GM19395 (cell line): ENCODE measurements around the gene SLC6A8.

ENCODE experiments used
- ATAC-seq: cut with Tn5 transposase; IDR thresholded peaks from one replicate; pipeline ENCODE4 v1.9.1; 2021; ENCODE audit warnings: mild to moderate bottlenecking, moderate library complexity; ENCODE audit not compliant: unreplicated experiment

The SLC6A8 gene

GRCh38 chrX:153687121-153688039 lies at the start of gene SLC6A8:
Gene SLC6A8 (plus strand): TSS chrX:153687926. CDS start chrX:153688575, 649 bp downstream.
- ATAC-seq = no peak

- ATAC-seq = no peak
These were observed 49.7 kb upstream of the SLC6A8 start for GRCh38 chrX:153638041-153638371.

- no peak for ATAC-seq
These were observed 49.1 kb upstream of the SLC6A8 start for GRCh38 chrX:153638436-153639176.

GRCh38 chrX:153639177-153640044 lies 48.3 kb upstream of the SLC6A8 start:
- ATAC-seq = no peak

GRCh38 chrX:153640045-153640686 lies 47.6 kb upstream of the SLC6A8 start:
- no peak for ATAC-seq

GRCh38 chrX:153640736-153641575 lies 46.8 kb upstream of the SLC6A8 start:
- ATAC-seq = no peak

- no peak for ATAC-seq
These were observed 46.1 kb upstream of the SLC6A8 start for GRCh38 chrX:153641627-153642026.

- ATAC-seq = no peak
These were observed 45.6 kb upstream of the SLC6A8 start for GRCh38 chrX:153642051-153642654.

- no peak for ATAC-seq
These were observed 44.9 kb upstream of the SLC6A8 start for GRCh38 chrX:153642655-153643430.

- ATAC-seq = no peak
These were observed 44.0 kb upstream of the SLC6A8 start for GRCh38 chrX:153643431-153644351.

- ATAC-seq = no peak
These were observed 43.2 kb upstream of the SLC6A8 start for GRCh38 chrX:153644356-153645125.

- ATAC-seq = no peak
These were observed 42.6 kb upstream of the SLC6A8 start for GRCh38 chrX:153645151-153645550.

GRCh38 chrX:153645921-153646488 lies 41.7 kb upstream of the SLC6A8 start:
- ATAC-seq = no peak

GRCh38 chrX:153646620-153647373 lies 40.9 kb upstream of the SLC6A8 start, which contains the start of gene DUSP9:
Gene DUSP9 (plus strand): TSS chrX:153647203. CDS start chrX:153647954, 751 bp downstream.
- no peak for ATAC-seq
